ENCODE data around the gene SEC63.

Gene SEC63

DNA sequence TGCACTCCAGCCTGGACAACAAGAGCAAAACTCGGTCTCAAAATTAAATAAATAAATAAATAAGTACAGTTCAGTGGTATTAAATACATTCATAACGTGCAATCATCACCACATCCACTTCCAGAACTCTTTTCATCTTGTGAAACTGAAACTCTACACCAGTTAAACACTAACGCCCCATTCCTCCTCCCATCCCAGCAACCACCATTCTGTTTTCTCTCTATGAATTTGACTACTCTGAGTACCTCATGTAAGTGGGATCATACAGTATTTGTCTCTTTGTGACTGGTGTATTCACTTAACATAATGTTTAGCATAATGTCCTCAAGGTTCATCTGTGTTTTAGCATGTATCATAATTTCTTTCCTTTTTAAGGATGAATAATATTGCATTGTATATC, 104.8 kb downstream of the SEC63 start:
- no peak for DNase-seq

DNA sequence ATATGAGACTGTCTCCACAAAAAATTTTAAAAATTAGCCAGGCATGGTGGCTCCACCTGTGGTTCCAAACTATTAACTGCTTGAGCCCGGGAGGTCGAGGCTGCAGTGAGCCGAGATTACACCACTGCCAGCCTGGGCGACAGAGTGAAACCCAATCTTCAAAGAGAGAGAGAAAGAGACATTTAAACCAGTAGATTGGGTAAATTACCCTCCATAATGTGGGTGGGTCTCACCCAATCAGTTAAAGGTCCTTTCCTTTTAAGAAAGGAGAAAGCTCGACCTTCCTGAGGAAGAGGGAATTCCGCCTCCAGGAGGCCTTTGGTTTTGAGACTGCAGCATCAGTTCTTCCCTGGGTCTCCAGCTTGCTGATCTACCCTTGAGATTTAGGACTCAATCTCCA, 108.7 kb downstream of the SEC63 start:
- no peak for DNase-seq

DNA sequence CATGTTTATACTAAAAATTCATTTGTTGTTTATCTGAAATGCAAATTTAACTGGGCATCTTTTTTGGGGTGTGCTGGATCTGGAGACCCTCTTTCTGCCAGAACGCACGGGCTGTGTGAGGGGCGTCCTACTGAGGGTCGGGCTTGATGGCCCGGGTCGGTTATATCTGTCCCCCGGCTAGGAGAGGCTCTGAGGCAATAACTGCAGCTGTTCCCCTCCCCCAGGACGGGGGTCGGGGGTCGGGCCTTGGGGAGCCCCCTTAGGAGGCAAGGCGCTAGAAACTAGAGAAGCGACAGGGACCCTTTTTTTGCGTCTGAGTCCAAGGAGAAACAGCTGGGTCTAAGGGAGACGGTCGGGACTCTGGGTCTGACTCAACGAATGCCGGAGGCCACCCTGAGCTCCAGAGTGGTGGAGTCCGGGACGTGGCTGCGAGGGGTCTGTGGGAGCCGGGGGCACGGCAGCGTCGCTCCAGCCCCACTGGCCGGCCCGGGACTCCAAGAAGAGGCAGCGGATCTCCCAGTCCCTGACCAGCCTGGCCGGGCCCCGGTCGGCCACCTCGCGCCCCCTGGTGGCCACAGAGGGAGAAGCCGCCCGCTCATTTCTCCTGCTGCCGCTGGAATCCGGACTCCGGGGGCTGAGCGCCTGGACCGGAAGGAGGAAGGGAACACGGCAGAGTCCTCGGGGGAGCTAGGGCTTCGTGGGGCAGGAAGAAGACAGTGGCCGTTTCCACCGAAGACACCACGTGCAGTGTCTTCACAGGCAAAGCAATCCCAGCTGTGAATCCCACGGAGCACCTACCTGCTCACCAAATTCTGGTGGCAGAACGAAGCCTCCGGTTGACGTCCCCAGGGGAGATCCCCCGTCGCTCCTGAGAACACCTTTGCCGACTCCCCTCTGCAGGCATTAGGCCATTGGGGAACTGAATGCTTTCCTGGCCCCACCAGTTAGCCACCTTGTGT, 109.9 kb downstream of the SEC63 start:
- peak; percentile 46 for DNase-seq

DNA sequence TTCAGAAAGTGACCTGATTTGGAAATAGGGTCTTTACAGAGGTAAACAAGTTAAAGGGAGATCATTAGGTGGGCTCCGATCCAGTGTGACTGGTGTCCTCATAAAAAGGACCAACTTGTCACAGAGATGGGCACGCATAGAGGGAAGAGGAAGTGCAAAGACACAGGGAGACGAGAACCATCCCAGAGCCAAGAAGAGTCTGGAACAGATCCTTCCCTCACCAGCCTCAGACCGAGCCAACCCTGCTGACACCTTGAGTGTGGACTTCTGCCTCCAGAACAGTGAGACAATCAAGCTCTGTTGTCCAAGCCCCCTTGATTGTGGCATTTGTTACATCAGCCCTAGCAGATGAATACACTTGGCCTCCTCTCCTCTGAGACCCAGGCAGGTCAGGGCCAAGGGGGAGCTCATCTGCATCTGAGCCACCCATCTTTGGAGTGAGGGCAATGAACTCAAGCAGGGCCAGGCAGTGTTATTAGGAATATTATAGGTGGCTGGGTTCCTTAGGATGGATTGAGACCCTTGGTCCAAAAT, 111.7 kb downstream of the SEC63 start:
- DNase-seq: no peak

DNA sequence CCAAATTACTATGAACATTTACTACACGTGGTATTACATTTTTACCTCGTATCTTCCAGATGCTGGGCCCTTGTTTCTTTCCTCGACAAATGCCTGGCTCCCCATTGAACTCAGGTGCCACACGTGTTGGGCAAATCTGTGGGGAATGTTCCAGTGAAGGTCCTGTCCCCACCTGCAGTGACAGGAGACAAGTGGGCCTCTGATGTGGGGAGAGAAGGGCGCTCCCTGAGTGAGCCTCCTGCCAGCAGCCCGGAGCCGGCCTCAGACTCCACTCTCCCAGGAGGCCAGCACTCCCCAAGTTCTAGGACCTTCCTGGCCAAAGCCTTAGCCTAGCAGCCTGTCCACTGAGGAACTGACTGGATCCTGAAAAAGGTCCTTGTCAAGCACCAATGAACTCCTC, 112.2 kb downstream of the SEC63 start:
- DNase-seq: no peak

DNA sequence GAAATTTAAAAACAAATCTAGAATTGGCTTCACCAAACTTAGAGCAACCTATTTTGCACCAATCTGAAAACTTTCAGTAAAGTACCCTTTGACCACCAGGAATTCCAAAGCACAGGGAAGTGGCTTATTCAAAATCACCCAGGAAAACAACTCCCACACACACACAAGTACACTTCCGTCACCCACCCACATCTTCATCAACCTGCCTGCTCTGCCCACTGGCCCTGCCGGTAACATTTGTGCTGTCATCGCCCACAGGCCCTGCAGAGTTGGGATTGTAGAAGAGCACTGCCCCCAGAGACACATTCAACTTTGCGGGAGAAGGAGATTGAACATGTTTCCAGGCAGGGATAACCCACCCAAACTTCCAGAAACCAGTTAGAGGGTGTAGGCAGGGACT, 114.6 kb downstream of the SEC63 start:
- DNase-seq: no peak

DNA sequence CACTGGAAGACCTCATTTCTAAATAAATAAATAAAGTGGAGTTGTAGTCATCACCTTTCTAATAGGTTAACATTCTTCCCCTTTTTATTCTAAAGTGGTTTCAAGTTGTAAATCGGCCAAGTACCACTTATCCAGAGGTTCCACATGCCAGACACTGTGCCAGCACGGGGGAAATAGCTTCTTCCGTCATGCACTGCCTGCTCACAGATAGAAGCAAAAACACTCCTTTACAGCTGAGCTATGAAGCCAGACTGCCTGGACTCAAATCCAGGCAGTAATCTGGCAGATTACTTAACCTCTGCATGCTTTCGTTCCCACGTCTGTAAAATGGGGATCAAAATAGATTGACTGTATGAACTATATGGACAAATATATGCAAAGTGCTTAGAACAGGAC, 116.7 kb downstream of the SEC63 start:
- DNase-seq: no peak

DNA sequence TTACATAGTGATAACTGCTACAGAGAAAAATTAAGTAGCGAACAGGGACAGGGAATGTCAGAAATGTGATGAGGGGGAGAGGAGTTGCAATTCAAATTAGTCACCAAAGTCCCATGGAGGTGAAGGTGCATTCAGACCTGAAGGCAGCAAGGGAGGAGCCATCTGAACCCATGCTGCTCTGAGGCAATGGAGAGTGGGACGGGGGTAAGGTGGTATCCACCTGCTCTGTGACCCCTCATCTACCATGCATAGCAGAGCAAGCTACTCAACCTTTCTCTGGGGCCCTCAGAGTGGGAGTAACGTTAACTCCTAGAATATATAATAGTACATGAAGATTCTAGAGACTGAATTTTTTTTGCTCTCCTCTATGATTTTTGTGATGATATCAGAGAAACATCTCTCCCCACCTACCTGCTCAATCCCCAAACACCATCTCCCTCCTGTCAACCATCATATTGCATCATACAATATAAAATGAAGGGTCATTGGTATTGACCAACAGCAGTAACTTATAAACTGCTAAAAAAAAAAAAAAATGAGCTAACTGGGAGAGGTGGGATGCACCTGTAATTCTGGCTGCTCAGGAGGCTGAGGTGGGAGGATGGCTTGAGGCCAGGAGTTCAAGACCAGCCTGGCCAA, 117.3 kb downstream of the SEC63 start:
- DNase-seq: no peak

DNA sequence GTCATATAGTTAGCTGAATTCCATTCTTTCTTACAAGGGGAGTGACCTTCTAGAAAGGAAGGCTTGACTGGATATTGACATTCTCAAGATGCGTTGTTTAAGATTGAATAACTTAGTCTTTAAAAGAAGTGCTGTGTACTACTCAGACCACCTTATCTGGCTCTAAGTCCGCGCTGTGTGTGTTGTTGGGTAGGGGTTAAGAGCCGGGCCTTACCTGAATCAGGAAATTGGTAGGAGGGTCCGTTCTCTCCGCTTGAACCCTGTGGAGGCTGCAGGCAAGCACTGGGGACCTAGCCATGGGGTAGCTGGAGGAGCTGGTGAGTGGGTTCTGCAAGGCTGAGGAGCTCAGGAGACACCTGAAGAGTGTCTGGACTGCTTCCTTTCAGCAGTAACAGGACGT, 124.9 kb downstream of the SEC63 start:
- DNase-seq: no peak

DNA sequence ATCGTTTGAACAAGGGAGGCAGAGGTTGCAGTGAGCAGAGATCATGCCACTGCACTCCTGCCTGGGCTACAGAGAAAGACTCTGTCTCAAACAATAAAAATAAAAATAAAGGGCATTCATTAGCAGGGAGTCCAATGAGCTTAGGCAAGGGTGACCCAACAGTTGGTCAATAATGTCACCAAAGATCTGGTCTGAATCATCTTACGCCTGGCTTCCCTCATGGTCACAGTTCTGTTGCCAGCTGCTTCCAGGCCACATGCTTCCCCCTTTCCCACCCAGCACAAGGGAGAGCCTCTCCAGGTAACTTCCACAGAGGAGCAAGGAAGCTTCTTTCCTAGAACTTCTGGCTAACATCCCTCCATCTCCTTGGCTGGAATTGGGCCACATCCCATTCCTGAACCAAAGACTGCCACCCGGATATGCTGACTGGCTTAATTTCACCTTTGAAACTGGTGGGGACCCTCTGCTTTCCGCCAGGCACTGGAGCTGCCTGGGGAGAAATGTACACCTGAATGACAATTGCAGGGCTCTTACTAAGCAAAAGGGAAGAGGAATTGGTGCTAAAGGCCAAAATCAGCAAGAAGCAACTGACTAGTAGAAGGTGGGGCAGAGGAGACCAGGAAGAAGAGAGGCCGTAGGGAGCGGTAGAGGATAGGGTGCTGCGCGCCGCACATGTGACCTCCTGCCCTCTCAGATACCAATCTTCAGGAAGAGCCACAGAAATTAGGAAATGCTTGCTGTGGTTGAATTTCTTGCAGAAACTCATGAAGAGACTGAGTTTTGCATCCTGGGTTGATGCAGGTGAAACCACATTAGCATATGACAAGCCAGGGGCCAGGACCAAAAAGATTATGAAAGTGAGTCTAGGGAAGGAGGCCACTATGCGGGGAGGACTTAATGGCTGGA, 125.6 kb downstream of the SEC63 start:
- no peak for DNase-seq

DNA sequence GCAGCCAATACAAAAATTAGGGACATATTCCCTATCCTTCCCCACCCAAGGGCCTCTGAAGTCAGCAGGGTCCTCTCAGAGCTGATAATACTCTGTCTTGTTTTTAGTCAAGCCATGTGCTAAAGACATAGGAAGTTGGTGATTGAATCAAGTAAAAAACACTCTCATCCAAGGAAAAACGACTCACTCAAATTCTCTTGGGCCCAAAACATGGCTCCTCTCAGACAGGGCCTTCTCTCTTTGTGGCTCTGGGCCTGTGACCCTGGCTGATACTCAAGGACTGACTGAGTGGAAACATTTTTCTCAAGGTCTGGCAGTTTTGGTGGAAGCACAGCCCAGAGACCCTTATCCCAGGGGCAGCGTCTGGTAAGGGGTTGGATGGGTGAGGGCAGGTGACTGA, 127.9 kb downstream of the SEC63 start:
- DNase-seq: no peak

DNA sequence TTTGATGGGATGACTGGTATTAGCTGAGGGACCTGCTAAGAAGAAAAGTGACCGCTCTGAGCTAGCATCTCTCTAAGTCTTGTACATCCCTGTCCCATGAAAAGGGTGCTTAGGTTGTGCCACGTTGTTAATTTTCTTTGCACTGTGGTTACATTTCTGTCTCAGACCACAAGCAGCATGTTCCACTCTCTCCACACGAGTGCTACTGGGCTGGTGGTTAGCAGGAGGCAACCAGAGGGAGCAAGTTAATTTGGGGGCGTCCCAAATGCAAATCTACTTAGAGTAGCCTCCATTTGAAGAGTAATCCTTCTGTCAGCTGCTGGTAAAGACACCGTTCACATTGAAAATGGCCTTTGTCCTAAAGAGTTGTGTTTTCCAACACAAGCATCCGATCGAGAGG, 130.5 kb downstream of the SEC63 start:
- DNase-seq: no peak

DNA sequence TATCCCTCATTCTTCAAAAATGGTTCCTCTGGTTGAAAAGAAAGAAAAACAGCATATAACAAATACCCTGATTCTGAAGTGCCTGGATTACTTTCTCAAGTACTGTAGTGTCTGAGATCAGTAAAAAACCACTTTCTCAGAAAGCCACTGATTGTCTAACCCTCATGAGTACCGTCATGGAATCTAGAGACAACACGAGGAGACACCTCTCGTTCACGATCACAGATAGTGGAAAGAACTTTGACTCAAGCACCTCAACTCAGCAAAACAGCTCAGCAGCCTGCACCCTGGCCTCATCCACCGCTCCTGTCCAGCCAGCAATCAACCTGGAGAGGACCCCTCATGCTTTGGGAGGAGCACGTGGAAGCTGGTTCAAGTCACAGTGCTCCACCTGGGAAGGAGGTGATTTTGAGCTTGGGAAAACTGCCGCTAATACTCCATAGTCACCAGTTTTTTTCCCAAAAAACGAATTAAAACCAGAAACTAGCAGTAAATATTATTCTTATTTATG, 134.9 kb downstream of the SEC63 start:
- DNase-seq: no peak

DNA sequence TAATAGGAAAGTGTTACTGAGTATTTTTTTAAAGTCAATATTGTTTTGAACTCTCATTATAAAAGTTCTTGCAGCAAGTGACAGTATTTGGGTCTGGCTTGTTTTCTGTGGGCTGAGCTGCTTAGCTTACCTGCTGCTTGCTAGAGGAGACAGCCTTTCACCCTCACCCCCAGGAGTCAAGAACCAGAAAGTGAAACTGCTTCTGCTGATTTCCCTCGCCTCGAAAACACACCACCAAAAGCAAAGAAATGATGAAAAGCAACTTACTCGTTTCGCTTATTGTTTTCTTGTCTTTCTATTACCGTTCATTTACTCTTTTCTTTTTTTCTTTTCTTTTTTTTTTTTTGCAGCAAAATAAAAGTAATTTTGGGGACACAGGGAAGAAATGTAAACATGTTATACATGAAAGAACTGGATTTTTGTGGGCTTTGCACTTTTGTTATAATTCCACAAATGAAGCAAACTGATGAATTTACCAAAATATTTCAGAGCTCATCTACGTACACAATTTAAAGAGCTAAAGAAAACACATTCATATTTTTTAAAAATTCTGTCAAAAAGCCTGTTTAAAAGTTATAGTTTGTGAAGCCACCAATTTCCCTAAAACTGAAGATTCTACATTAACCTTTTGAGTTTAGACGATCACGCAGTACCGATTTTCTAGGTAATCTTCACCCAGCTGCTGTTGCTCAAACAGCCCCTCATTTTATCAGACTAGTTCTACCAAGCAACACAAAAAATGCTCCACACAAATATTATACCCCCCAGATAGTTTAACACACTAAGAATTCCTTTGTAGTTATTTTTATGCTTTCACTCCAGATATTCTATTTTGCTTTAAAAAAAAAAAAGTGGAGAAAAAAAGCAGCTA, 135.6 kb downstream of the SEC63 start:
- DNase-seq: no peak

DNA sequence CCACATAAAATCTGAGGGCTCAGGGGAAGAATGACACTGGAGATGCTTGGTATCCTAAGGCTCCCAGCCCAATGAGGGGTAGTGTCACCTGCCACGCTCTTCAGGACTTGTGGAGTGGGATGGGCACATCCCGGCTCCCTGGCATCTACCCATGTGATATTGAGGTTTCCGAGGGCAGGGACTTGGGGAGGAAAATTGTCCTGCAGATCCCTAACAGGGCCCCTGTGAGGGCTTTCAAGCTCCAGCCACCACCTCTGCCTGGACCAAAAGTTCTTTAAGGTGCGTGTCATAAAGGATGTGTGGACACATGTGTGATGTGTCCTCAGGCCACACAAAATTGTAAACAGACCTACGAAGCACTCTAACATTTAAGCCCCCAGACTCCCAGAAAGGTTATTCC, 136.4 kb downstream of the SEC63 start:
- DNase-seq: no peak

DNA sequence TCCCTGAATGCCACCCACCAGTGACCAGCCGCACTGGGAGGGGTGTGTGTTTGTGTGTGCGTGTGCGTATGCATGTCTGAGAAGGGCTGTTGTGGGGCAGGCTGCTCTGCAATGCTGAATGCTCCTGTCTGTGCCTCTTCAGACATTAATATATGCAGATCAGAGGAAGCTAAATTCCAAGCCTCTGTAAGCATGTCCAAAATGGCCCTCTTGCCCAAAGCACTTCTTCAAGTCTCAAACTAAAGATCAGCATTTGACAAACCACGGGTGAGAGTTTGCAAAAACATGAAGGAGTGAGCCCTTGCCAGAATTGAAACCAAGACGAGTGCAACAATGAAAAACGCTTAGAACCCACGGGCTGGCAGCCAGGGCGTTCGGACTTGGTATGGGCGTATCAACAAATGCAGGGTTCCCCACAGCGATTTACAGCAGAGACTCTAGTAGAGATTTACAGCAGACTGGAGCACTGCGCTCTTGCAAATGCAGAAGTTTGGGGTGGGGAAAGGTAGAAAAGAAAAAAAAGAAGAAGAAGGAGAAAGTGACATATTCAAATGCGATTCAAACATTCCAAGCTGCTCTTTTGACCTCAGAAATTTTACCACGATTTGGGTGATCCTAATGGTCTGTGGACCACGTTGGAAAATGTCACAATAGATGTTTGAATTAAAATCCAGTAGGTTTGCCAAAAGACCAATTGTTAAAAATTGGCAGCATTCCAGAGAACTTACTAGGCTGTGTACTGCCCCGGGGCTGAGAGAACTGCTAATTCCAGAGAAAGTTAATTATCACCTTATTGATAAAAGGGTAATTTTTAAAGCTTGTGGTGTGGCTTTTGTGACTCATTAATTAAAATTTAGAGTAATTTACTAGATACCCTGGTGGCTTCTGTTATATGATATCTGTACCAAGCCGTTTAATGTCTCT, 137.4 kb downstream of the SEC63 start:
- DNase-seq: no peak

DNA sequence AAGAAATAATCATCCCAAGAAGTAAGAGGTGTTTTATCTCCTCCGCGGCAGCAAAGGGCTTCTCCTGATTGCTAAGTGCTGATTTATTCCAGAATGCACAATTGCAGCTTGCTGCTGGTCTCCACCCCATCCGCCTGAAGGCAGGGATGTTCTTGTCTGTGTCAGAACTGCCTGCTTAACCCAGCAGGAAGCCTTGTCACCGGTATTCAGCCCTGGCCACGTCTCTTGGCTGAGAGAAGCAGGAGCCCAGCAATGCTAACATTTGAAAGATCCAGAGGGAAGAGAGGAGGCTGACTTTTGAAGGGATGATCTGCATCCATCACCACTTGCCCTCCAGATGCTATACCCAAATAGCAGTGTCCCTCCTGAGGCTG, 138.1 kb downstream of the SEC63 start:
- DNase-seq: no peak

DNA sequence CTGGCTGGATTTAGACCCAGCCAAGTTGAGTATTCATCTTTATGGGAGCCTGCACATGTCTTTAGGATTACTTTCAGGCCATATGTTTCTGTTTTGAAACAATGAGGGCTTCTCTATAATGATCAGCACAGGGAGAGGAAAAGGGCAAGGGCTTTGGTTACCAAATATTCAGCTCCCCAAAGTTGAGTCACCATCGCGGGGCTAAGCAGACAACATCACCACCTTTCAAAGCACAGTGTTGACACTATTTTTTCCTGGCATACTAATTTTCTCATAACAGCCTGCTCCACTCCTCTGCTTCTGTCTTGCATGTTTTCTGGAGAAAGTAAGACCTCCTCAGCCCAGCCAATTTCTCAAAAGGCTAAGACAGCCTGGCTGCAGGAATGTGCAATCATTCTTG, 138.8 kb downstream of the SEC63 start:
- DNase-seq: no peak

DNA sequence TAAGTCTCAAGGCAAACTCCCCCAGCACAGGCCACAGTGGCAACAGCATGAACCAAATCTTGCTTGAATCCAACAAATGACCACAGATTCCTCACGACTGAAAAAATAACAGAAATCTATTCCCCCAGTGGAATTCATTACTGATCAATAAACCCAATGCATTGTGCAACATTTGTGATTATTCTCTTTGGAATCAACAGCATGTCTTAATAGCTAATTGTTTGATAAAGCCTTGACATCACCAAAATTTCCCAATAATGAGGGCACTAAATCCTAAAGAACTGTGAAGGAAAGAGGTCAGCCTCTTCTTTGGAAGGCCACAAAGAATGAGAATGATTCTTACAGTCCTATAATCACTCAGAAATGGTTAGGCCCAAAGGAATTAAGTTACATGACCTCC, 139.7 kb downstream of the SEC63 start:
- no peak for DNase-seq

DNA sequence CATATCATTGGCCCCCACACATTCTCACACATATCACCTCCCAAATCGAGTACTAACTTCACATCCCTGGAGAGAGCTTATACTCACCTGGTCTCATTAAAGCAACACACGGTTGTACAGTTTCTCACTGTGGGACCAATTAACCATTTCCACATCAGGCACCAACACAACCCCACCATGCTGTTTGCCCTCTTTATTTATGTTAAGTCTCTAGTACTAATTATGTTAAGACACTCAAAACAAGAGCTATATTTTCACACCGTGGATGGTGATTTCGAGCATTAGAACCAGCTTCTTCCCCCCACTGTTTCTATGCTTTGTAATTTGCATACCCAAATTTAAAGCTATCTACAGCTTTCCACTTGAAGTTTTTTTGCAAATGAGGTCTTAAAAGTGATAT, 140.2 kb downstream of the SEC63 start:
- no peak for DNase-seq

Measured in GDM1 (cell line).